AG09319 (cell line): ENCODE results near the gene NDUFA11.

Source experiments
- DNase-seq: peaks from one replicate; pipeline ENCODE4 v3.0.0-alpha.2; 2010; ENCODE audit warnings: low read depth; ENCODE audit errors: extremely low read depth
- CTCF ChIP-seq: IDR thresholded peaks from 2 replicates; pipeline ENCODE4 v1.5.1; 2011; ENCODE audit warnings: low read depth, mild to moderate bottlenecking, inconsistent platforms, low read length, moderate library complexity

The NDUFA11 gene

GRCh38 chr19:5873617-5874199 is 29.9 kb downstream of the NDUFA11 start:
- DNase-seq: no peak
- TF ChIP-seq CTCF: no peak

- no peak for DNase-seq
- no peak for TF ChIP-seq CTCF
These were observed 32.6 kb downstream of the NDUFA11 start for GRCh38 chr19:5870986-5871394.

- no peak for DNase-seq
- no peak for TF ChIP-seq CTCF
These were observed 36.1 kb downstream of the NDUFA11 start for GRCh38 chr19:5867201-5868136.

- no peak for TF ChIP-seq CTCF
- DNase-seq: no peak
These were observed 37.8 kb downstream of the NDUFA11 start for GRCh38 chr19:5865772-5866171.

GRCh38 chr19:5864725-5865486 is 38.7 kb downstream of the NDUFA11 start:
- TF ChIP-seq CTCF: no peak
- no peak for DNase-seq

- no peak for TF ChIP-seq CTCF
These were observed 39.4 kb downstream of the NDUFA11 start for GRCh38 chr19:5864013-5864720.

More at GRCh38 chr19:5864013-5864720, 39.4 kb downstream of the NDUFA11 start:
- DNase-seq: no peak
